ENCODE measurements around the gene MCM7. TPM values are rescaled to one million over a fixed set of nuclear protein-coding genes. Genes with fewer than 3 reads are reported as not detected.

Gene MCM7
- 70.6 and 98.1 TPM in 2 replicates for total RNA-seq

GRCh38 chr7:100101016-100101862 is at the start of gene MCM7, which contains the start of gene AP4M1:
MCM7 (minus strand) TSS chr7:100101397; CDS start chr7:100101294, 103 bp downstream.
AP4M1 (plus strand) TSS chr7:100101643; CDS start chr7:100101715, 72 bp downstream.

GRCh38 chr7:100148559-100149328 is 47.5 kb upstream of the MCM7 start, which contains the start of gene LAMTOR4:
LAMTOR4 (plus strand) TSS chr7:100148918; CDS start chr7:100148973, 55 bp downstream.

DNA sequence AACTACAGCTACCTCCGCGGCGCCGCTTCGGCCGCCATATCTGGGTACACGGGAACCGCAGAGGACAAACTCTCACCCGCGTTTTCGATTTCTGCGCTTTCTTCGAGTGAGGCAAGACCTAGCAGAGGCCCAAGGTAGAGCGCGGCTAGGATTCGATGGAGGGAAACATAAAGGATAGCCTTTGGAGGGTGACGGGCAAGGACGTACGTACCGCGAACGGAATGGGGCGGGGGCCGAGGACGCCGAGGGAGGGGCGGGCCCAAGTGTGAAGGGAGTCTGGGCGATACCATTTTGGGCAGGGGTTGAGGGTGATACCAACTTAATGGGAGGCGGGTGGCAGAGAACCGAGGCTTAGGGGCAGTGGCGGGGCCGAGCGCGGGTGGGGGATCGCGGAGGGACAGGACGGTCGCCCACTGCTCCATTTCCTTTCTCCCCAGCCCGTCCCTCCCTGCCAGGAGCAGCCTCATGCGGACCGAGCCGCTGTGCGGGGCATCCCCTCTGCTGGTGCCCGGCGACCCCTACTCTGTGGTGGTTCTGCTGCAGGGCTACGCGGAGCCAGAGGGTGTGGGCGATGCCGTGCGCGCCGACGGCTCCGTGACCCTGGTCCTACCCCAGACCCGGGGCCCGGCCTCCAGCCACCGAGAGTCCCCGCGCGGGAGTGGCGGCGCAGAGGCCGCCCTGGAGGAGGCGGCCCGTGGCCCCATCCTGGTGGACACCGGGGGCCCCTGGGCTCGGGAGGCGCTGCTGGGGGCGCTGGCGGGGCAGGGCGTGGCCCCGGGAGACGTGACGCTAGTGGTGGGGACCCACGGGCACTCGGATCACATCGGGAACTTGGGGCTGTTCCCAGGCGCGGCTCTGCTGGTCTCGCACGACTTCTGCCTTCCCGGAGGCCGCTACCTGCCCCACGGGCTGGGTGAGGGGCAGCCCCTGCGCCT is 26.0 kb upstream of the MCM7 start, which contains the start of gene MBLAC1:
Gene MBLAC1 (plus strand): TSS at position 37 of the 935 bp plus-strand sequence. CDS start 429 bp downstream, at position 466.

GRCh38 chr7:100119072-100119969 is 18.1 kb upstream of the MCM7 start, which contains the start of the genes CNPY4 and TAF6:
CNPY4 (plus strand) TSS chr7:100119634; CDS start chr7:100119745, 111 bp downstream.
TAF6 (minus strand) TSS chr7:100119358; CDS start chr7:100114209, 5,149 bp downstream.

DNA sequence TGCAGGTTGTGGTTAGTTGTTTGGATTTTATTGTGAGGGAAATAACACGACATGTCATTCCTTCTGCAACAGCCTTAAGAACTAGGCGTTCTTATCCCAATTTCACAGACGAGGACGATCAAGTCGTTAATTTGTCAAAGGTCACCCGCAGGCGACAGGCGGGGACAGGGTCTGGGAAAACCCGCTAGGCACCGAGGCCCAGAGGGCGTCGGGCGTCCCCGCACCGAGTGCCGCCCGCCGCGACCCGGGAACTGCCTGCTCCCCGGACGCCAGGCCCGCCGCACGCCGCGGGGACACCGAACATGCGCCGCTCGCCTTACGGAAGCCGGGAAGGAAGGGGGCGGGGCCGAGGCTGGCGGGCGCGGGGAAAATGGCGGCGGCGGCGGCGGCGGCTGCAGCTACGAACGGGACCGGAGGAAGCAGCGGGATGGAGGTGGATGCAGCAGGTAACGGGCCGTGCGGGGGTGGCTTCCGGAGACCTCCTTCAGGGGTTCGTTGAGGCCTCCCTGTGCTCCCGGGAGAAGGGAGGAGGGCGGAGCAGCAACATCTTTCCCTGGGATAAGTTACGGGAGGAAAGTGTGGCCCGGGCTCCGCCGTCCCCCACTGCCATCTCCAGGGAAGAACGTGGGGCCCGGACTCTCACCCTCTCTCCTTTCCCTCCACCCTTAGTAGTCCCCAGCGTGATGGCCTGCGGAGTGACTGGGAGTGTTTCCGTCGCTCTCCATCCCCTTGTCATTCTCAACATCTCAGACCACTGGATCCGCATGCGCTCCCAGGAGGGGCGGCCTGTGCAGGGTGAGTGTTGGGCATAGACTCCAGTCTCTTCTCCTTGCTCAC is 12.4 kb downstream of the MCM7 start, which contains the start of gene COPS6:
Gene COPS6 (plus strand): TSS at position 349 of the 837 bp plus-strand sequence. CDS start 22 bp downstream, at position 371.

DNA sequence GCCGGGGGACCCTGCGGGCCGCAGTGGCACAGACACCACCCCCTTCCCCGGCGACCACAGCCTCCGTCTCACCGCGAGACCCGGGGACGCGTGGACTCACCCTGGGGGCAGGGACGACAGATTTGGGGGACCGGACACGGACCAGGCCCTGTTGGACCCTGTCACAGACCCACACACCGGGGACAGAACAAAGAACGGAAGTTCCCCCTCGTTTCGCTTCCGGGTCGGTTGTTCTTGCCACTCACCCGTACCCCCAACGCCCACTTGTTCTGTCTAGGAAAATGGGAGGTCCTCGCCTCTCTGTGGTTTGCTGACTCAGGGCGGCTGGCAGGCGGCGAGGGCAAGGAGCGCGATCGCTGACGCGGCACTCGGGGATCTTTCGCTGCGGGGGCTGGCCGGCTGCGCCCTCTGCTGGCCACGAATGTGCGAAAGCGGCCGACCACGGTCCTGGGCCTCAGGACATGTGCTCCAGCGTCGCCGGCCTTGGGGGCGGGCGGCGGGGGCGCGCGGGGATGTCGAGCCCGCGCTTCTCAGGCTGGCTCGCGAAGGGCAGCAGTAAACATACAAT is 19.6 kb downstream of the MCM7 start, which contains the start of gene ZNF3:
Gene ZNF3 (minus strand): TSS at position 189 of the 568 bp plus-strand sequence. CDS start 4,366 bp downstream, outside the sequence.

GRCh38 chr7:100049441-100050291 is 51.5 kb downstream of the MCM7 start, which contains the start of gene ZSCAN21:
ZSCAN21 (plus strand) TSS chr7:100049774; CDS start chr7:100057007, 7,233 bp downstream.

Small RNA genes within 50 kb of the gene (small RNA-seq; reads per million reads assigned to genes)
- gene MIR106B = 3,809 reads per million, percentile 100 among the genes with 10 or more reads in this experiment
- gene MIR25 = 1,068 reads per million, percentile 100 among the genes with 10 or more reads in this experiment
- 4,300 reads per million, percentile 100 among the genes with 10 or more reads in this experiment for gene MIR93

Other genes starting within 250 kb of the MCM7 start
- gene OR2AE1, start 224.4 kb downstream of the MCM7 start, total RNA-seq = 0.57 TPM in 1 of 2 replicates, not detected in the other
- 19.8 and 22.2 TPM in 2 replicates for gene TRIM4, start 181.9 kb downstream of the MCM7 start, total RNA-seq
- 0.19 TPM in 1 of 2 replicates, not detected in the other for gene GJC3, start 171.8 kb downstream of the MCM7 start, total RNA-seq
- not detected in 2 replicates for gene AZGP1, start 125.4 kb downstream of the MCM7 start, total RNA-seq
- gene ZKSCAN1, start 85.8 kb downstream of the MCM7 start, total RNA-seq = 44.1 and 45.1 TPM in 2 replicates
- 6.9 and 9.1 TPM in 2 replicates for gene ZSCAN21, start 51.6 kb downstream of the MCM7 start, total RNA-seq
- 38.5 and 46.6 TPM in 2 replicates for gene ZNF3, start 19.7 kb downstream of the MCM7 start, total RNA-seq
- 84.9 and 85.6 TPM in 2 replicates for gene COPS6, start 12.4 kb downstream of the MCM7 start, total RNA-seq
- 20.8 and 21.2 TPM in 2 replicates for gene AP4M1, start 246 bp upstream of the MCM7 start, total RNA-seq
- 39.1 and 41.2 TPM in 2 replicates for gene TAF6, start 18.0 kb upstream of the MCM7 start, total RNA-seq
- gene CNPY4, start 18.2 kb upstream of the MCM7 start, total RNA-seq = 28.1 and 28.4 TPM in 2 replicates
- 2.0 and 2.9 TPM in 2 replicates for gene MBLAC1, start 25.6 kb upstream of the MCM7 start, total RNA-seq
- gene LAMTOR4, start 47.5 kb upstream of the MCM7 start, total RNA-seq = 91.1 and 93.3 TPM in 2 replicates
- gene TRAPPC14, start 57.3 kb upstream of the MCM7 start, total RNA-seq = 9.7 and 15.7 TPM in 2 replicates
- gene GAL3ST4, start 67.2 kb upstream of the MCM7 start, total RNA-seq = 0.96 and 0.98 TPM in 2 replicates
- gene GPC2, start 76.0 kb upstream of the MCM7 start, total RNA-seq = 5.3 and 6.5 TPM in 2 replicates
- gene STAG3, start 76.5 kb upstream of the MCM7 start, total RNA-seq = 0.48 and 2.0 TPM in 2 replicates
- gene PVRIG, start 118.6 kb upstream of the MCM7 start, total RNA-seq = not detected in 2 replicates
- gene SPDYE3, start 206.3 kb upstream of the MCM7 start, total RNA-seq = not detected in 2 replicates